ENCODE results near the gene NTM.

Gene NTM

GRCh38 chr11:131688048-131688693 is 317.8 kb downstream of the NTM start:
- TF ChIP-seq, protein P1, sequence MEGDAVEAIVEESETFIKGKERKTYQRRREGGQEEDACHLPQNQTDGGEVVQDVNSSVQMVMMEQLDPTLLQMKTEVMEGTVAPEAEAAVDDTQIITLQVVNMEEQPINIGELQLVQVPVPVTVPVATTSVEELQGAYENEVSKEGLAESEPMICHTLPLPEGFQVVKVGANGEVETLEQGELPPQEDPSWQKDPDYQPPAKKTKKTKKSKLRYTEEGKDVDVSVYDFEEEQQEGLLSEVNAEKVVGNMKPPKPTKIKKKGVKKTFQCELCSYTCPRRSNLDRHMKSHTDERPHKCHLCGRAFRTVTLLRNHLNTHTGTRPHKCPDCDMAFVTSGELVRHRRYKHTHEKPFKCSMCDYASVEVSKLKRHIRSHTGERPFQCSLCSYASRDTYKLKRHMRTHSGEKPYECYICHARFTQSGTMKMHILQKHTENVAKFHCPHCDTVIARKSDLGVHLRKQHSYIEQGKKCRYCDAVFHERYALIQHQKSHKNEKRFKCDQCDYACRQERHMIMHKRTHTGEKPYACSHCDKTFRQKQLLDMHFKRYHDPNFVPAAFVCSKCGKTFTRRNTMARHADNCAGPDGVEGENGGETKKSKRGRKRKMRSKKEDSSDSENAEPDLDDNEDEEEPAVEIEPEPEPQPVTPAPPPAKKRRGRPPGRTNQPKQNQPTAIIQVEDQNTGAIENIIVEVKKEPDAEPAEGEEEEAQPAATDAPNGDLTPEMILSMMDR (IDR thresholded peaks at IDR 0.05; ENCODE audit: low read depth, low read length), result peak; percentile 92
- peak overlapping the region; percentile 45 for H3K4me3 ChIP-seq (ENCODE audit: low read depth, low read length)

DNA sequence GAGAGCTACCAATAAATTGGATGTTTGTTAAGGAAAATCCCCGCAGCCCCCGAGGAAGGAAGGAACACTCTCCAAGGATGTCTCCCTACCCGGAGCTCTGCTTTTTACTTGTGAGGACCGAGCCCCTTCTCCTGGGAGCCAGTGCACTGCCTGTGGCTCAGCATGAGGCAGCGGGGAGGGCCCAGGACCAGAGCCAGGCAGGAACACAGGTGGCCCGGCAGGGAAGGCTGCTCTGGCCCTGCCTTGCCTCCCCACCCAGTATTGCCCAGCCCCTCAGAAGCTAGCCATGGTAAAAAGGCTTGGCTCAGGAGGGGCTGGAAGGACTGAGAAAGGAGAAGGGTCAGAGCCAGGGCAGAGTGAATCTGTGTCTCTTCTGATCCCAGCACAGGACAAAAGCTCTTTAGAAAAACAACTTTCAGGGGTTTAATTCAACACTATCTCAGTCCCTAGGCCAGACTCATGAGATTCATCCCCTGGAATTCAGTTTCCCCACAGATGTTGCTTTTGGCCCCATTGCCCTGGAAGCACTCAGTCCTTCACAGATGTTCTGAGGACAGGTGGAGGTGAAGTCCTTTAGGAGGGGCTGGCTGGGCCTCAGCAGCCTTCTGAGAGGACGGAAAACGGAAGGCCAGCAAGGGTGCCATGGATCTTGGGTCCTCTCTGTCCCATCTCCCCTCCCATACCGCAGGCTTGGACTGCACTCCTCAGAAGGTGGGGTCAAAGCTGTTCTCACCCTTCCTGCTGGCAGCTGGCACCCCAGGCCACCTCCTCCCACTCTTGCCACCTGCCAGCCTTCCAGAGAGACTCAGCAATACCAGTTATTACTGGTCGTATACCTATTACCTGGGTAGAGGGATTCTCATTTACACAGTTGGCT is 318.9 kb downstream of the NTM start:
- TF ChIP-seq, protein P1 (IDR thresholded peaks at IDR 0.05; ENCODE audit: low read depth, low read length), result no peak
- no peak overlapping the region for H3K4me3 ChIP-seq (ENCODE audit: low read depth, low read length)

DNA sequence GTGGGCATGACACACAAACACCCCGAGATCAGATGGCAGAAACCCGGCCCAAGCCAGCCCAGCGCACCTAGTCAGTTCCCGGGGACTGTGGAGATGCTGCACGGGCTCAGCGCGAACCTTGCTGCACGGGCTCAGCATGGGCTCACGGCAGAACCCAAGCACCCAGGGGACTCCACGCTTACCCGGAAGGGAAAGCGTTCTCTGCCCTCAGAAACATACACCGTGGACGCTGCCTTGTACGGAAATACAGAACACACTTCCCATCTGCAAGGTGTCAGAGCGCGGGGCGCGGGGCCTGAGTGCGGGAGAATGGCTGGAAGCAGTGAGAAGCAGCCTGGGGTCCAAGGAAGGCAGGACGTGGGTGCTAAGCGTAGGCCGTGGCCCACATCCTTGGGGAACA is 319.9 kb downstream of the NTM start:
- TF ChIP-seq, protein P1 (IDR thresholded peaks at IDR 0.05; ENCODE audit: low read depth, low read length), result no peak
- H3K4me3 ChIP-seq (ENCODE audit: low read depth, low read length), result no peak overlapping the region

DNA sequence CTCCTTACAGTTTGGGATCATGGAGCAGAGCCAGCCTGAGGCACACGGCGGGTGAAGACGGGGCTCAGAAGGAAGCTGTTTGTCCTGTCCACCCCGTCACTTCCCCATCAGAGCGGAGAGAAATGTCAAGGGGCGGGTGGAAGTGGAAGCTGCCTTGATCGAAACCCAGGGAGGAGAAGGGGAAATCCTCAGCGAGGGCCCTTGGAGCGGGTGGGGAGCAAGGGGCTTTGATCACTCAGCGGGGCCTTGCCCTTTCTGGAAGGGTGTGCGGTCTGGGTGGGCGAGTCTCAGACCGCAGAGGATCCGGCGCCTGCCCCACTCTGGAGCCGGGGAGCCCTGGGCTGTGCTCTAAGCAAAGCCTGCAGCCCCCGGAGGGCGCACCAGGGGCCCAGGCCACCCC is 320.4 kb downstream of the NTM start:
- TF ChIP-seq, protein P1 (IDR thresholded peaks at IDR 0.05; ENCODE audit: low read depth, low read length), result no peak
- H3K4me3 ChIP-seq (ENCODE audit: low read depth, low read length), result no peak overlapping the region

DNA sequence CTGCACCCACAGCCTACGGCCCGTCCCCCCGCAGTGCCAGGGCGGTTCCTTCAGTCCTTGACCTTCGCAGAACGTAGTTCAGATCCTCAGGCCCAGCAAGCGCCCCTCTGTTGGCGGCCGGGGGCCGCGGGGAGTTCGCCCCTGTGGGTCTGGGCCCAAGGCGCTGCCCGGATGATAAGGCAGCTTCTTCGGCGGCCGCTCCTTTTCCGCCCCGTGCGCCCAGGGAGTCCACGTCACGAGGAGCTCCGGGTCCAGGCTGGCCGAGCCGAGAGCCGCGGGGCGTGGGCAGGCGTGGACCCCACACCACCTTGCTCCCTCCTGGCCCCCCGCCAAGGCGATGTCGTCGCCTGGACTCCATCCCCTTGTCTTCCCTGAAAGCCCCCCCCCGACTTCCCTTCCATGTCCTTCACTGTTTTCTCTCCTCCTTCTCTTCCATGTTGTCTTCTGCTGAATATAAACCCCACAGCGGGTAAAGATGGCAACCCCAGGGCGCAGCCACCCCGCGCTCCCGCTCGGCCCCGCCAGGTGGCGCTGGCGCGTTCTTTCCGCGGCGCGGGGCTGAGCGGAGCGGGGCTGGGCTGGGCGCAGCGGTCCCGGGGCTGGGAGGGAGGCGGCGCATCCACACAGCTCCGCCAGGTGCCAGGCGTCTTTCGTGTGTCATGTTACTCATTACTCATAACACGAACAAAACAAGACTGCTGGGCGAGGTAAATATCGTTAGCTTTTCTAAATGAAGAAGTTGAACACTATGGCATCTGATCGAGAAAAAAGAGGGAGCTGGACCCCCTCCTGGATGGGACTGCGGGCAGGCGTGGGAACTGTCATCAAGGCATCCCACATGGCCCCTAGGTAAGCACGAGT is 321.0 kb downstream of the NTM start:
- no peak overlapping the region for H3K4me3 ChIP-seq (ENCODE audit: low read depth, low read length)
- TF ChIP-seq, protein P1 (IDR thresholded peaks at IDR 0.05; ENCODE audit: low read depth, low read length), result peak; percentile 66

DNA sequence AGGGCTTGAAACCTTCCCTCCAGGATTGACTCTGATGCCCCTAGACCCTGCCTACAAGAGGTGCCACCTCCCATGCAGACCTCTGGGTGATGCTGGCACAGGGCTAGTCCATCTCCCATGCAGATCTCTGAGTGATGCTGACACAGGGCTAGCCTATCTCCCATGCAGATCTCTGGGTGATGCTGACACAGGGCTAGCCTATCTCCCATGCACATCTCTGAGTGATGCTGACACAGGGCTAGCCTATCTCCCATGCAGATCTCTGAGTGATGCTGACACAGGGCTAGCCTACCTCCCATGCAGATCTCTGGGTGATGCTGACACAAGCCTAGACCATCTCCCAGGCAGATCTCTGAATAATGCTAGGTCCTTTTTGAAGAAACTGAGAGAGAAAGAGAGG is 321.7 kb downstream of the NTM start:
- H3K4me3 ChIP-seq (ENCODE audit: low read depth, low read length), result no peak overlapping the region
- TF ChIP-seq, protein P1 (IDR thresholded peaks at IDR 0.05; ENCODE audit: low read depth, low read length), result no peak
